ENCODE measurements around the gene PDZK1IP1.

PDZK1IP1 gene, protein sequence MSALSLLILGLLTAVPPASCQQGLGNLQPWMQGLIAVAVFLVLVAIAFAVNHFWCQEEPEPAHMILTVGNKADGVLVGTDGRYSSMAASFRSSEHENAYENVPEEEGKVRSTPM

DNA sequence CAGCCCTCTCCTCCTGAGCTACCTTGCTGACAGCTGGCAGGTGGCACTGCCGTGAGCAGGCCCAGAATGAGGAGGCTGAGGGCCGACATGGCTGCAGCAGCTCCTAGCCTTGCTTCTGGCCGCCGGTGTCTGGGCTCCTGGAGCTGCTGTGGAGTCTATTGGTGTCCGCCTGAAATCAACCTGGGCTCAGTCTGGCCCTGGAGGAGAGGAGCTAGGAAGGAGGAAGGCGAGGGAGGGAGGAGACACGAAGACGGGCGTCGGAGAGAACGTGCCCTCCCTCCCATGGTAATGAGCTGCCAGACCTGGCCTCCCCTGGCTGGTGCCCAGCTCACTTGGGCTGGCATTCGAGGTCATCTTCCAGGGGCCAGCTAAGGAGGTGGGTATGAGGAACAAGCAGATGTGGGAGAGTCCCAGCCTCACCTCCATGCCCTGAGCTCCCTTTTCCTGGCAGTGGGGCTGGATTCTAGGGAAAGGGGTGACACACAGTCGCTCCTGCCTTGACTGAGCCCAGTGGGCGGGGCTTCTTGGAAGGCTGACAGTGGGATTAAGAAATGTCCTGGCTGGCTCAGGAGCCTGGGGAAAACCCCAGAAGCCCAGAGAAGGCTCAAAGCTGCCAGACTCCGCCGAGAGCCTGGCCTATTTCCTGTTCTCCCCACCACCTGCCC is at the start of gene PDZK1IP1:
Gene PDZK1IP1 (minus strand): TSS at position 193 of the 665 bp plus-strand sequence. CDS start 104 bp downstream, at position 89.
- FAIRE-seq (no peak), DNase-seq (ENCODE audit: low spot score) (no peak)

DNA sequence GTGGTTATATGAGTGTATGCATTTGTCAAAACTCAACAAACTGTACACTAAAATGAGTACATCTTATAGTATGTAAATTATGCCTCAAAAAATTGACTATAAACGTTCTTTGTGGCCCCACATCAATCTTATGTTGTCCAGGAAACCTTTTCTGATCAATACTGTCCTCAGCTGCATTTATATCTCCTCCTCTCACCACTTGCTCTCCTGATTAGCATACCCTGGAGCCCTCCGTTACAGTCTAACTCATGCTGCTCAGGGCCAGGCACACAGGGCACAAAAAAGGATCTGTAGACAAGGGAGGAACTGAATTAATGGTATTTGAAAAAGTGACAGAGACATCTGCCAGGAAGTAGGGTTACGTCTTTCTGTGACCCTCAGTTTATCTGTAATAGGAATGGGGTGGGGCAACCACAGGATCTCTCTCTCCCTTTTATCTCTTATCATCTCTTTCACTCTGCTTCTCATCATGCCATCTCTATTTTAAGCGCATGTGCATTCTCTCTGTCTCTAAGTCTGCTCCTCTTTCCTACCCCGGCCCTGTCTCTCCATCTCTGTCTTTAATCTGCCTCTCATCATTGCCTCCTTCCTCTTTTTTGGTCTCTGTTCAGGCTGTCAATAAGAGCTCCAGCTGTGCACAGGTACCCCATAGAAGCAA is 49.2 kb upstream of the PDZK1IP1 start:
- FAIRE-seq: no peak

DNA sequence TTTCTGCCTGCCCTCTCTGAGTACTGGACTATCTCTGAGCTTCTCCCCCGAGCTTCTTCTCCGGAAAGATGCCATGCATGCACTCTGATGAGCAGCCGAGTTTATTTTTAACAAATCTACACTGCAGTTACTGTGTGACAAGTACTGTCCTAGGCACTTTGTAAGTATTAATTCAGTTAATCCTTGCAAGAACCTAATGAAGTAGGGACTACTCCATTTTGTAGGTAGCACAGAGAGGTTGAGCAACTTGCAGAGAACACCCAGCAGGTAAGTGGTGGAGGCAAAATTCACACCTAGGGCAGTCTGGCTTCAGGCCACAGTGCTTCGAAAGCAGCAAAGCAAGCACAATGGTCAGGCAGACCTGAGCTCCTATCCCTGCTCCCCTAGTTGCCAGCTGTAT is 46.0 kb upstream of the PDZK1IP1 start:
- FAIRE-seq: no peak
- DNase-seq (ENCODE audit: low spot score): no peak

More for the DNA sequence above, 49.2 kb upstream of the PDZK1IP1 start:
- DNase-seq (ENCODE audit: low spot score): no peak

DNA sequence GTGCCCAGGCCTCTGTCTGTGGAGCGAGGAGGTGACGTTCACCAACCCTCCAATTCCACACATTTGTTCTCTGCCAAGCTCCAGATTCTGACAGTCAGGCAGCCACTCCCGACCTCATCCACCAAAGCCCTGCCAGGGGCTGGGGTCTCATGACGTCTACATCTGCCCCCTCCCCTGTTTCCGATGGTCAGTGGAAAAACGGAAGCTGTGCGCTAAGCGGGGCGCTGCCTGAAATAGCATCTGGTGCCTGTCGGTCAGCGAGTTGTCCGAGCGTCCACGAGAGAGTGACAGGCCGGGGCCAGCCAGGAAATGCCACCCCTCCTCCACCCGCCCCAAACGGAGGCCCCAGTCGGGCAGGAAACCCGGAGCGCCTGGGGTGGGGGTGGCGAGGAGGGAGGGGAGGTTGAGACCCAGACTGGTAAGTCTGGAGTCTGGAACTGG is 45.4 kb upstream of the PDZK1IP1 start:
- DNase-seq (ENCODE audit: low spot score) (no peak), FAIRE-seq (no peak)

DNA sequence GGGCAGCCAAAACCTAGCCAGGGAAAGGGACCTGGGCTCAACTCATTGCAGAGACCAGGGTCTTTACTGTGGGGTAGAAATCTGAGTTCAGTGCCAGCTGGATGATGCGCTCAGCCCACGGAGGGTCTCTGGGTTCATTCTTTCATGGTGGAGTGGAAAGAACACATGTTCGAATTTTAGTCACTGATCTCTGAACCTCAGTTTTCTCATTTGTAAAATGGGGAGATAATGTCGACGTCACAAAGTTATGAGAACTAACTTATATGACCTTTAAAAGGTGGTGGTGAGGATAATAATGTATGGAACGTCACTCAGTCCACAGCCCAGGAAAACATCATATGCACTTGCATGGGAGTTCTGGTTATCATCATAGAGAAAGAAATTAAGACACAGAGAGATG is 43.4 kb upstream of the PDZK1IP1 start:
- no peak for DNase-seq (ENCODE audit: low spot score)
- FAIRE-seq: no peak

DNA sequence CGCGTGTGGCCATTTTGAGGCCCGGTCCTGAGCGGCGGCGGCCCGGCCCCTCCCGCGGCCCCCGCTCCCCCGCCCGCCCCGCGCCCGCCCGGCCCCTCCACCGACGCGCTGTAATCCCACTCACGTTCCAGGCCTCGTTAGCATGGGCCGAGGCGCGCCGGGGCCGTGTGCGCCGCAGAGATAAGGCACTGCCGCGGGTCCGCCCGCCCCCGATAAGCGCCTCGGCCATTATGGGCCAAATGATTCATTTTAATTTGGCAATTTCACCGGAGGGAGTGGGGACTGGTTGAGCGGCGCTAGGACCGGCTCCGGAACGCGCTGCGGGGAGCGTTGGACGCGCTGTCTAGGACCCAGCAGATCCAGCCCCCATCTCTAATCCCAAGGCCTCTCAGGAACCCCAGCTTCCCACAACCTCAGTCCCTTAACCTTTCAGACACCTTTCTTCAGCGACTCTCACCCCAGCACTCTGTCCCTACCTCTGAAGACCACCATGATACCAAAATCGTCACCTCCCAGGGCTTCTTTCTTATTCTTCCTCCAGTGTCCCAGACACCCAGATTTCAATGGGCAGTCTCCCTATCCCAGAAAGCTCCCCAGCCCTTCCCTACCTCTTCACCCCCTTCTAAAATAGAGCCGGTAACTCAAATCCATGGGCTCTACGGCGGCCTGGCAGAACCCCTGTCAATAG is 42.5 kb upstream of the PDZK1IP1 start, which contains the start of gene TAL1:
Gene TAL1 (minus strand): TSS at position 39 of the 688 bp plus-strand sequence. CDS start 6,337 bp downstream, outside the sequence.
- FAIRE-seq: no peak
- no peak for DNase-seq (ENCODE audit: low spot score)

DNA sequence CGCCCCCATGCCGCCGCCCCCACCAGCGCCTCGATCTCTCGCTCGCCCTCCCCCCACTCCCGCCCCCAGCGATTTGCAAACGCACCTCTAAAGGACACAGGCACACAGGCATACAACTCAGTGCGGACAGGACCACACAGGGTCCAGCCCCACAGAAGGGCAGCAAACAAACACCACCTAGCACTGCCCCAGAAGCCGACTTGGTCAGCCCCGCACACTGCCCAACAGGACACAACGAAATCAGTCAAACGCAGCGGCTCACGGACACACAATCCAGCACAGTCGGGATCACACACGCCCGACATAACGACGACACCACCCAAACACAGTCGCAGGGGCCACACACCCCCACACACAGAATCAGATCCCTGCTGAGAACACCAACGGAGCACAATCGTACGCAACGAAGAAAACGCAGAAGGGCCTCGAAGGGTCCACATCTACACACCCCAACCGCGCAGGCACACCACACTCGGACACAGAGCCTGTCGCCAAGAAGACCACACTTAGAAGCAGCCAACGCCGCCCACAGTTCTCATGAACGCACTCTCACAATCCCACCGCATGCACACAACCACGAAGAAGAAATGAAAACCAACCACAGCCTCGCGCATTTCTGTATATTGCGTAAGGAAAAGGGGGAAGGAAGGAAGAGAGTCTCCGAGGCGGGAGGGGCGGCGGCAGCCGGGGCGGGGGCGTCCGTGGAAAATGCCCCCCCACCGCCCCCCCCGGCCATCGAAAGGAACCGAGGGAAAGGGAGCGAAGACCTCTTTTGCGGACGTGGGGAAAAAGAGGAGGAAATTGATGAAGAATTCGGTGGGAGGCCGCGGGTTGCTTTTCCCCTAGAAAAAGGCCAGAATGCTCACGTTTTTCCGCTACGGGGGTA is 41.7 kb upstream of the PDZK1IP1 start:
- no peak for DNase-seq (ENCODE audit: low spot score)
- peak; percentile 72 for FAIRE-seq

DNA sequence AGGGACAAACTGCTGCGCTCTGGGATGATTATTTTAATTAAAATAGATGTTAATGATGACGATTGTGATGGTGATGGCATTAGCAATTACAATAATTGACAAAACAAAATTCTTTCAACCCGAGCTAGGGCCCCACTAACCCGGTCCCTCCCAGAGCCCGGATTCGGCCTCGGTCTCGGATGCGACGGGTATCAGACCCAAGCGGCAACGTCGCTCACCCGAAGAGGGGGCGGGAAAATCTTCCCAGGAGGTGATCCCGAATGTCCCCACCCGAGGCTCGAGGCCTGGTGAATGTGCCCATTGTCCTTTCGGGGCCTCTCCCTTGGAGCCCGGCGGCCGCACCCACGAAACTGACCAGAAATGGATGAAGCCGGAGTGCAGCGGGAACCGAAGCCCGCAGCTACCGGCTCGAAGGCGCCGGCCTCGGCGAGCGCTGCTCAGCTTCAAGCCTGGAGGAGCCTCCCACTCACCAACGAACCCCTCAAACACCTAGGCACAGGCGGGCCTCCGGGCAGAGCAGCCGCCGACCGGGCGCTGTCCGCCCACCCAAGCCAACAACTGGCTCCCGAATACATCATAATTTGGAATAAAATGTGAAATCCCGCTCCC is 41.0 kb upstream of the PDZK1IP1 start:
- no peak for FAIRE-seq
- no peak for DNase-seq (ENCODE audit: low spot score)

DNA sequence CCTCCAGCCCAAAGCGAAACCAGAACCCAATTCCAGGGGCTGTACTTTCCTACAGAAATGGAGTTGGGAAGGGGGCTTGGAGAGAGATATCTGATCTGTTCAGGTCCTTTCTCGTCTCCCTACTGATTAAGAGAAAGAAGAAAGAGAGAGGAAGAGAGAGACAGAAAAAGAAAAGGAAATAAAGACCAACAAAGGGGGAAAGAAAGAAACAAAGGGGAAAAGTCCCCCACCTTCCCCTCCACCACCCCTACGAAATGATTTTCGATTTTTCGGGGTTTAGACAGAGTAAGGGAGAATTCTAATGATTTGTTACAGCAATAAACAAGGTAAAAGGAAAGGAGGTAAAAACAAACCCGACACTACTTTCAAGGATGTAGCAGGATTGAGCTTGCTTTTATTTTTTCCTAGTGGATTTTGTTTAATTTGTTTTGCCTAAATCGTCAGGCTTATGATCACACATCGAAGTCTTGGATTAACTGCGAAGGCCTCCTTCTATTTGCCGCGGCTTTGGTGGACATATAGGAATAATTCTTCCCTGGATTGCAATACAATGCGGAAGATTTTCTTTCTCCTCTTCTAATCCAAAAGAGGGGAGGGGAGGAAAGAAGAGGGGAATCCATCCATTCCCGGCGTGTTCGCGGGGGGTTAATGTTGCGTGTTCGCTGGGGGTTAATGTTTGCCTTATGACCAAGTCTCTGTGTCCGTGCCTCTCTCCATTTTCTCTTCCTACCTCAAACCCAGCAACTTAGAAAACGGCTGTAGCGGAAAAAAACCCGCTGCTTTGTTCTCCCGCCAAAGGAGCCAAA is 40.3 kb upstream of the PDZK1IP1 start:
- FAIRE-seq (no peak), DNase-seq (ENCODE audit: low spot score) (no peak)

DNA sequence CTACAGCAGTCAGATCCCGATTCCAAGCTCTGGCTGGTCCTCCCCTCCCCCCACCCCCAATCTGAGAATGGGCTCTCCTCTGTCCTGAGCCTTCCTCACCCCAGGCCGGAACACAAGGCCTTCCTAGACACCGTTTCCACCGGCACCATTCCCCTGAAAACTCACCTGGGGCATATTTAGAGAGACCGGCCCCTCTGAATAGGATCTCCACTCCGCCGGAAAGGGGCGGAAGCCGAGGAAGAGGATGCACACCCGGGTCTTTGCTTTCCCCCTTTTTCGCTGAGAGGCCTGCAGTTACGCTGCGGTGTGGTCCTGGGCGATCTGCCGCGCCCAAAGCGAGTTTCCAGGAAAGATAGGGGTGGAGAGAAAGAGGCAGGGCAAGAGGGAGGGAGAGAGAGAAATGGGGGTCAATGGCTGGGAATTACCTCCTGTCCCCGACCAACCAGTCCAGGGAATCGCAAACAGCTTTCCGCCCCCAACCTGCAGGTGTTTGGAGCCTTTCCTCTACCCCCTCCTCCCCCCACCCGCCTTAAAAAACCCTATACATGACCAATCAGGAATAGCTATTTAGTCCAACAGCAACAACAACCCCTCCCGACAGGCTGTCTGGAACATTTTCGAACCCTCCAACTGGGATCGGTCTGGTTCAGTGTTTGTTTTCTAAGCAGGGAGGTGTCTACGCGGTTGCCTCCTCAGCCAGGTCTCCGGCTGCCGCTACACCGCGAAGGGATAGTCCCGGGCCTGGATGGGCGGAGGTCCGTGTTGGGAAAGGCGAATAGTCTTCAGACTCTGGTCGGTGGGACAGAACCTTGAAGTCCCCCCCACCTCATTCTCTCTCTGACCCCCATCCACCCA is 39.4 kb upstream of the PDZK1IP1 start:
- DNase-seq (ENCODE audit: low spot score) (no peak), FAIRE-seq (no peak)

DNA sequence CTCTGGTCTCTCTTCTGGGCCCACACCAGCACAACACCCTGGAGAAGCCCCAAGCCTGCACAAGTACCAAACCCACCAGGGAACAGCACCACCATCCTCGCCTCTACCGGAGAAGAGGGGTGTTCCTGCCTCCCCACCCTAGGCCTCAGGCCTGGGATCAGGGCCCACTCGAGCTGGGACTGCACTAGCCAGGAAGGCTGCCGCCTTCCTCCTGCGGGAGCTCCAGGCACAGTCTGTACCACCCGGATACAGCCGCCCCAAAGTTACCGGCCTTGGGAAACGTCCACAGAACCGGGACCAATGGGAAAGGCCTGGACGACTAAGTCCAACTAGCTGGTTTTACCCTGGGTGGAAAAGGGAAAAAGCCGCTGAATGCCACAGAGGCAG is 38.8 kb upstream of the PDZK1IP1 start:
- FAIRE-seq (no peak), DNase-seq (ENCODE audit: low spot score) (no peak)

DNA sequence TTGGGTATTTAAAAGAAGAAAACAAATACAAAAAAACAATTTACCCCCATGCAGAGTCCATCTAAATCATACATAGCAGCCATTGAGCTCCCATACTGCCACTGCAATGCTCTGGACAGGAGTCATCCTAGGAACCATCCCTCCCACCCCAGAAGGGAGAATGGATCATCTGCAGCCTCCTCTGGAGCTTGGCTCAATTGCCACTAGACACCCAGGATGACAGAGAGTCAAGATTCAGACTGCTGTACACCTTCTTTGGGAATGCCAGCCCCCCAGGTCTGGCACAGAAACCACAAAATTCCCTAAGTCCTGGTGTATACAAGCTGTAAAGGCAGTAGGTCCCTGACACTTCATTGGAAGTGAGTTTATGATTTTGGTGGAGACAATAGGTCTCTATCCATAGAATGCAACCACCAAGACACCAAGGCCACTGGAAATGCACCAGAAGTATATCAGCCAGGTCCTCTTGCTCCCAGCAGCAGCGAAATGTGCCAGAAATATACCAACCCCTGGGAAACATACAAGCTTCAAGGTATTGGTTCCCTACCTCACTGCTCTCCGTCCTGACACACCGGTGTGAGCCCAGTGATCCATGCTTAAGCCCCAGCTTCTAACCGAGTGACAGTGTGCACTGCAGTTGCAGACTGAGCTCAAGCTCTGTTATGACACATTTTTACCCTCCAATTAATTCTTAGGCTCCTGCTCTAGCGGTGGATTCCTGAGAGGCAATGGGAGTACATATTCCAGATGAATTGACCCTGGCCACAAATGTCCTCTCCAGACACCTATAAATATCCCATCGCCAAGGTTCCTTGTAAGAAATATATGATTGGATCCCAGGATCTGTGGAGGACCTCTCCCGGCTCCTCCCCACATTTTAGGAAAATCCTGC is 37.8 kb upstream of the PDZK1IP1 start:
- DNase-seq (ENCODE audit: low spot score): no peak
- FAIRE-seq: no peak

DNA sequence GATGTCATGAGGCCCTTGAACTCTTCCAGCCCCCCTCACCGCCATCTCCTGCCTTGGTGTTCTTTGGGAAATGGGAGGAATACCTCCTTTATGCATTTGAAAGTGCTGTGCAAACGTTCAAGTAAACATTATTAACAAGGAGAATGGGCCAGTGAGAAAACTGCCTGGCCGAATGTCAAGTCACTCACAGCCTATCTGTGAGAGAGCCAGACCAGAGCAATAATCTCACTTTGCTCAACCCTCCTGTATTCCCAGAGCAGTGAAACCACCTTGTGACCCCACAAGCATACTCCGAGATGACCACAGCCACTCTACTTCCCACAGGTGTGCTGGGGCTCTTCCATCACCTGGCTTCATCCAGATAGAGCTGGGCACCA is 37.0 kb upstream of the PDZK1IP1 start:
- DNase-seq (ENCODE audit: low spot score): no peak
- FAIRE-seq: no peak

DNA sequence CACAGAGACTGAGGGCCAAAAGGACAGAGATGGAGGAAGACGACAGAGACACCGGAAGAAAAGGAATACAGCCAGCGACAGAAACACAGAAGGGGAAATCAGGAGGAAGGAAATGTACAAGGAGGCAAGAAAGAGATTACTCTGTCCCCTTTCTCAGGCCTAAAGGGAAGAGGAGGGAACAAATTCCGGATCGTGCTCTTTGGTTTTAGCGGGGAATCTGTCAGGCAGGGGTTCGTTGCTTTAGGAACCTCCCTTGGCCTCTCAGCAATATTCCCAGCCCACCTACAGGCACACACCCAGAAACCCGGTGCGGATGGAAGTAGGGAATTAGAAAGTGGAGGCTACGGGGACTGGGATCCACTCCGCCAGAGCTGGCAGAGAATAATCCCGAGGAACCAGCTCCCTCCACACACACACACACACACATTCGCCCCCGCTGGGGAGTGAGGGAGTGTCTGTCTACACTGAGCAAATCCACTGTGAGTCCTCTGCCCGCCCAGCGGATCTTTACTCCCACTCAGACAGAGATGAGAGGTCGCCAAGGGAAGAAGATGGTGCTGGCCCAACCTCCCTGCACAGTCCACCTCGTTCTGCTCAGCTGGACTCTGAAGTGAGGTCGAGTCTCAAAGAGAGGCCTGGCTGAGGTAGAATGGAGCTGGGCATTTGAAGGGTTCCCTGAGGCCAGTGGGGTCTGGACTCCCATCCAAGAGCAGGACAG is 36.4 kb upstream of the PDZK1IP1 start:
- DNase-seq (ENCODE audit: low spot score) (no peak), FAIRE-seq (no peak)

DNA sequence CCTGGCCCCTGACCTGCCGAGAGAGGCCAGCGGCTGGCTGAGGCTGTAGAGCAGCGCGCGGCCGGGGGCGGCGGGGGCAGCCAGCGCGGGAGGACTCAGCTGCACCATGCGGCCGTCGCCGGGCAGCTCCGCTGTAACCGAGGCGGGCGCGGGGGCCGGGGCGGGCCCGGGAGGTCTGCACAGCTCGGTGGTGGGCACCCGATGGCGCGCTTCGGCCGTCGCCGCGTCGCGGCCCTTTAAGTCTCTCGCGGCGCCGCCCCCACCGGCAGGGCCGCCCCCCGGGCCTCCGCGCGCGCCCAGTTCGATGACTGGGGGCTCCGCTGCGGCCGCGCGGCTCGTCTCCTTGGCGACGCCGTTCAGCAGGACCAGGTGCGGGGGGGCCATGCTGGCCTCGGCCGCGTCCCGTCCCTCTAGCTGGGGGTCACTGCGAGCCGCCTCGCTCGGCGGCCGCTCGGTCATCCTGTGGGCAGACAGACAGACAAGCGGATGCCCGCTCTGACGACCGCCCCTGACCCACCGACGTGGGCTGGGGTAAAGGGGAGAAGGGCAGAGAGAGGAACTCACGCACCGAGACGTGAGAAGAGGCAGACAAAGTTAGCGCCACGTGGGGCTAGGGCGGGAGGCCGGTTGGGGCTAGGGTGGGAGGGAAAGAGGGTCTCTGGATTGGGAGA is 35.7 kb upstream of the PDZK1IP1 start:
- no peak for FAIRE-seq
- peak; percentile 50 for DNase-seq (ENCODE audit: low spot score)

DNA sequence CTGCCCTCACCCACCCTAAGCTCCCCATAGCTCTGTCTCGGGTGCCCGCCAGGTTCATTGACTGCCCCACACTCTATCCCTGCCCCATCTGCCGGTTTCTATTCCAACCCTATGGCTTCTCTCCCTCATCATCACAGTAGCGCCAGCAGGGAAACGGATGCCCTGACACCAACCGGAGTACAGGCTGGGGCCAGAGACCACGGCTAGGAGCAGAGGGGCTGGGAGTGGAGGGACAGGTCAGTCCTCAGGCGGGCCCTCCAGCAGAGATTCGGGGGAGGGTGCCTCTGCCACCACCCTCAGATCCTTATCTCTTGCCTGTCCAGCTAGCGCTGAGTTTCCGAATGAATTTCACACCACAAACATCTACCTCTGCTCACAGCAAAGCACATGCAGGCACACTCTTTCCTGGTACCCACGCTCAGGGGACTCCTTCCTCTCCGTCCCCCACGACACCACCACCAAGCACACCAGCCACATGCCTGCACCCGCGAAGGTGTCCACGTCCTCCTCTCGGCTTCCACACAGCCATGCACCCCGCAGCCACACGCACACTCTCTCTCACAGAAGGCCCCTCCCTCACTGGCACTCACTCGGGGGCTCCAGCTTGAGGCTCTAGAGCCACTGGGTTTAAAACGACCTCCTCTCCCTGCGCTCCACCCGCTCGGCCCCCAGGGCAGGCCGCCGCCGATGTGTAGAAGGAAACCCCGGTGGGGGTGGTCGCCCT is 35.0 kb upstream of the PDZK1IP1 start:
- FAIRE-seq (peak; percentile 44), DNase-seq (ENCODE audit: low spot score) (no peak)

Data from urothelium cell line (cell line).